Transverse colon (tissue), 4 donors: ENCODE results near the gene PHKG1. TPM values are rescaled to one million over a fixed set of nuclear protein-coding genes. Genes with fewer than 3 reads are reported as not detected.
A peak's percentile ranks its signal among the peaks of the same experiment; 100 is the strongest.
"Not testable (repeated sequence)": the region's sequence is repeated elsewhere in the genome, so short reads cannot be mapped to it uniquely, and the experiment has no call there.

Experiments
- DNase-seq: peaks from one replicate; pipeline ENCODE4 v3.0.0-alpha.2; 2019
- H3K27ac ChIP-seq, 4 donors: fragments of 200-600 bp; sonication (generic); 2 replicates each; pipeline ENCODE4 v1.5.1; 2016 to 2018; ENCODE audit warnings: inconsistent platforms in 4 of 4
- H3K27me3 ChIP-seq: fragments of 200-600 bp; sonication (generic); 2 replicates; pipeline ENCODE4 v1.5.1; 2017; ENCODE audit warnings: inconsistent platforms
- H3K36me3 ChIP-seq, 4 donors: fragments of 200-600 bp; sonication (generic); 2 replicates each; pipeline ENCODE4 v1.5.1; 2017 to 2019; ENCODE audit warnings: inconsistent platforms in 4 of 4
- H3K4me1 ChIP-seq, 4 donors: fragments of 200-600 bp; sonication (generic); 2 replicates each; pipeline ENCODE4 v1.5.1; 2017 to 2020; ENCODE audit warnings: inconsistent platforms in 4 of 4
- H3K4me3 ChIP-seq, 4 donors: fragments of 200-600 bp; sonication (generic); 1 replicate in 1 of 4; 2 replicates in 3 of 4; pipeline versions ENCODE4 v1.5.1 to v1.6.1; 2017 to 2019; ENCODE audit warnings: inconsistent platforms in 4 of 4
- H3K9me3 ChIP-seq, 2 donors: fragments of 200-600 bp; sonication (generic); 2 replicates each; pipeline ENCODE4 v1.5.1; 2017 to 2019; ENCODE audit warnings: inconsistent platforms in 2 of 2
- CTCF ChIP-seq, 5 experiments: fragments of 200-600 bp in 3 of 5; fragments of 450-650 bp in 2 of 5; sonication (generic) in 3 of 5; IDR thresholded peaks; 1 replicate in 2 of 5; 2 replicates in 3 of 5; pipeline ENCODE4 v1.5.1; 2016 to 2017; ENCODE audit warnings: antibody characterized with exemption in 5 of 5, inconsistent platforms in 3 of 5, mild to moderate bottlenecking in 2 of 5, moderate library complexity in 1 of 5
- EP300 ChIP-seq: sonication (generic); formaldehyde crosslinking; IDR thresholded peaks from one replicate; pipeline ENCODE4 v1.6.1; 2017; ENCODE audit warnings: antibody characterized with exemption, low read depth
- POLR2A ChIP-seq: fragments of 450-650 bp; IDR thresholded peaks from one replicate; pipeline ENCODE4 v1.6.1; 2016; ENCODE audit warnings: antibody characterized with exemption, mild to moderate bottlenecking, moderate library complexity
- POLR2AphosphoS5 ChIP-seq, 3 donors: sonication (generic); formaldehyde crosslinking; IDR thresholded peaks; one replicate each; pipeline ENCODE4 v1.6.1; 2016; ENCODE audit warnings: antibody characterized with exemption in 3 of 3
- WGBS, 2 donors: methylation state at CpG; one replicate each; pipeline ENCODE4 v1.1.5; 2018; ENCODE audit warnings: low coverage in 1 of 2; 5-methylcytosine and 5-hydroxymethylcytosine counted together
- in situ Hi-C, 4 donors: fragments of 200-750 bp; cut with MboI; loops; one replicate each; pipeline versions ENCODE4 v1.15.0 to v1.15.1; 2017; ENCODE audit warnings: low sequenced_read_pairs in 3 of 4, low pct_ligation_motif_present in 1 of 4, low pct_unique_long_range_greater_than_20kb in 1 of 4
- intact Hi-C: fragments of 100-400 bp; cut with DNase I; formaldehyde crosslinking; loops from one replicate; pipeline ENCODE4 v1.15.1; 2023; ENCODE audit warnings: low total_unique reads
- small RNA-seq, 4 donors: library from RNA; depleted of rRNA; stranded (forward); fragments of <200 nt; gene quantifications; one replicate each; pipeline ENCODE3, GENCODE V24; 2016
- total RNA-seq, 4 donors: library from RNA; depleted of rRNA; stranded (reverse); fragments of >200 nt; gene quantifications; one replicate each; pipeline ENCODE4 v1.1.0, GENCODE V29; 2016

The PHKG1 gene
- total RNA-seq, 4 donors from 2014 or later = 1.2 to 9.7 (median 1.6) TPM; not detected in 1

DNA sequence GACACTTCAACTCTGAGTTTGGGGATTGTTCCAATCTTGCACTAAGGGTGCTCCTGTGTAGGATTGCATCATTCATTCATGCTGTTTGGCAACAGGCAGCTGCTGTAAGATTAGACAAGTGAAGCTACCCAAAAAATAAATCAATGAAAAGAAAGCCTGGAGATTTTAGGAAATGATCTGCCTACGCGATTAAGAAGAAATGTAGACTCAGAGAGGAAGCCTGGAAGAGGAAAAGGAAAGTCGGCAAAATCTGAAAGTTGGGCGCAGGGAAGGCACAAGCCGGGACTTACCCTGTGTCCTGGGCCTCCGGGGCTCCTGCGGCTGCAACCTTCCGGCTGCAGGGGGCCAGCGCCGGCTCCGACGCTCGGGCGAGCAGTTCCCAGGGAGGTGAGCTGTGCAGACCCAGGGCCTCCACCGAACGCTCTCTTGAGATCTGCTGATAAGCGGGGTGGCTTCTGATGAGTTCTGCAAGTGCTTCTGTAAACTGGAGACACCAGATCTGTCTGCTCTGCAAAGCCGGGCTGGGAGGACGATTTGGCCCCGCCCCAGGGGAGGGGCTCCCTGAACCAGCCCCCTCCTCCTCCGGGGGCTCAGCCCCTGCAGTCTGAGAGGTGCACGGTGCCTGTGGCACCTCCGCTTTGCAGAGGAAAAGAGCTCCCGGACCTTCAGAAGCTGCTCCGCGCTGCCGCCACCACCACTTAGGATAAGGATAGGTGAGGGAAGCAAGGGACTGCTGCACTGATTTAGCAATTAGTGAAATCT is 58.9 kb downstream of the PHKG1 start:
- in situ Hi-C loops (loop anchor here in 1 of 4 donors (25.0 kb wide), 1 partner anchor 1022 kb away; the partner anchor contains the start of gene EGFR), intact Hi-C loops (no loop called here)
- Histone ChIP-seq H3K27ac (peak overlapping the region; percentile 73 to 86 (median 80)), H3K36me3 (no peaks in the 10 kb centered on the region), H3K4me3 (peak overlapping the region; percentile 39 to 75 (median 70)), H3K27me3 (no peaks in the 10 kb centered on the region), H3K4me1 (peaks cover 0 to 14% (median 8%) of the 10 kb centered on the region in 4 donors), H3K9me3 (no peaks in the 10 kb centered on the region)
- peak; percentile 70 for DNase-seq
- TF ChIP-seq EP300 (no peak), POLR2A (no peak), POLR2AphosphoS5 (IDR thresholded peaks at IDR 0.05) (peak in 1 of 3 donors; percentile 36), CTCF (IDR thresholded peaks at IDR 0.05) (peak in 4 of 5 experiments; percentile 27 to 42 (median 35))
- 0 to 2% methylated on average over 7 to 26 of the region's 27 CpGs for WGBS, 2 donors

- intact Hi-C loops, DNase-seq, H3K36me3 ChIP-seq, H3K9me3 ChIP-seq, H3K4me3 ChIP-seq, H3K27me3 ChIP-seq, H3K27ac ChIP-seq: not testable (repeated sequence)
- in situ Hi-C loops = loop anchor here in 1 of 4 donors (25.0 kb wide), 1 partner anchor 1020 kb away; the partner anchor contains the start of gene EGFR
- 94 to 96% methylated on average over 3 to 7 of the region's 7 CpGs for WGBS, 2 donors
- H3K4me1 ChIP-seq = peaks cover 0 to 18% (median 10%) of the 10 kb centered on the region in 4 donors
Measured at GRCh38 chr7:56032578-56032977, 60.2 kb downstream of the PHKG1 start.

- peaks cover 0 to 18% (median 10%) of the 10 kb centered on the region in 4 donors for H3K4me1 ChIP-seq
- H3K27ac ChIP-seq, intact Hi-C loops, H3K9me3 ChIP-seq, DNase-seq, H3K4me3 ChIP-seq, H3K27me3 ChIP-seq, H3K36me3 ChIP-seq: not testable (repeated sequence)
- 79 to 88% methylated on average over 1 to 8 of the region's 8 CpGs for WGBS, 2 donors
- in situ Hi-C loops = loop anchor here in 1 of 4 donors (25.0 kb wide), 1 partner anchor 1019 kb away; the partner anchor contains the start of gene EGFR
Measured at GRCh38 chr7:56031556-56031955, 61.2 kb downstream of the PHKG1 start.

GRCh38 chr7:56030340-56030739 is 62.4 kb downstream of the PHKG1 start:
- Histone ChIP-seq H3K27ac (no peak overlapping the region), H3K36me3 (no peaks in the 10 kb centered on the region), H3K4me1 (peaks cover 0 to 18% (median 10%) of the 10 kb centered on the region in 4 donors), H3K4me3 (no peak overlapping the region), H3K27me3 (no peaks in the 10 kb centered on the region), H3K9me3 (no peaks in the 10 kb centered on the region)
- 83 to 97% methylated on average over 1 to 8 of the region's 8 CpGs for WGBS, 2 donors
- in situ Hi-C loops (loop anchor here in 1 of 4 donors (25.0 kb wide), 1 partner anchor 1018 kb away; the partner anchor contains the start of gene EGFR), intact Hi-C loops (no loop called here)
- DNase-seq = no peak
- TF ChIP-seq EP300 (no peak), POLR2AphosphoS5 (IDR thresholded peaks at IDR 0.05) (no peak), CTCF (IDR thresholded peaks at IDR 0.05) (no peak), POLR2A (no peak)

Small RNAs within 50 kb of the gene (small RNA-seq; reads per million reads assigned to genes)
- gene SNORA15 (0 reads per million in 4 donors), gene SNORA22B (0 reads per million in 4 donors)

Other genes starting within 250 kb of the PHKG1 start
- gene SEPTIN14, start 230.2 kb downstream of the PHKG1 start, total RNA-seq = not detected
- 10 to 100 TPM in 1 of 4 donors, 1 to 10 TPM in 2, under 1 TPM in 1; 0.75 to 24.9 (median 4.6) TPM for gene ZNF713, start 205.5 kb downstream of the PHKG1 start, total RNA-seq
- gene MRPS17, start 141.1 kb downstream of the PHKG1 start, total RNA-seq = 10 to 100 TPM in 1 of 4 donors, 1 to 10 TPM in 3; 1.1 to 11.5 (median 4.5) TPM
- gene NIPSNAP2, start 128.4 kb downstream of the PHKG1 start, total RNA-seq = 100 to 1,000 TPM in 1 of 4 donors, 10 to 100 TPM in 3; 56.9 to 107 (median 84.1) TPM
- gene PSPH, start 41.5 kb downstream of the PHKG1 start, total RNA-seq = 10 to 100 TPM in 2 of 4 donors, 1 to 10 TPM in 2; 8.9 to 15.1 (median 10.0) TPM
- gene CCT6A, start 41.2 kb downstream of the PHKG1 start, total RNA-seq = 10 to 100 TPM; 47.9 to 92.9 (median 70.9) TPM
- 100 to 1,000 TPM in 3 of 4 donors, 10 to 100 TPM in 1; 93.4 to 481 (median 127) TPM for gene SUMF2, start 28.7 kb downstream of the PHKG1 start, total RNA-seq
- 100 to 1,000 TPM in 3 of 4 donors, 10 to 100 TPM in 1; 99.9 to 395 (median 254) TPM for gene CHCHD2, start 13.5 kb upstream of the PHKG1 start, total RNA-seq
- 1 to 10 TPM in 2 of 4 donors, not detected in 2; 2.0 to 2.4 TPM for gene NUPR2, start 23.5 kb upstream of the PHKG1 start, total RNA-seq